Measurements from ENCODE around the gene SPSB4. TPM values are rescaled to one million over a fixed set of nuclear protein-coding genes. Genes with fewer than 3 reads are reported as not detected.

The SPSB4 gene
- total and polyA plus RNA-seq, 7 donors: 0.10 to 1.4 (median 0.44) TPM; not detected in 1

GRCh38 chr3:141065841-141066805 lies 15.0 kb downstream of the SPSB4 start:
- H3K4me1 ChIP-seq: no peaks in the 10 kb centered on the region
- no peak overlapping the region for H3K4me3 ChIP-seq
- no peaks in the 10 kb centered on the region for H3K27me3 ChIP-seq
- no peaks in the 10 kb centered on the region for H3K9me3 ChIP-seq
- no peak for TF ChIP-seq POLR2AphosphoS5 (IDR thresholded peaks at IDR 0.05)
- TF ChIP-seq POLR2A (IDR thresholded peaks at IDR 0.05): no peak
- no peak for TF ChIP-seq CTCF (IDR thresholded peaks at IDR 0.05)
- TF ChIP-seq EP300 (IDR thresholded peaks at IDR 0.05): no peak
- no peaks in the 10 kb centered on the region for H3K36me3 ChIP-seq
- 96% methylated on average over 81 of the region's 81 CpGs for WGBS, 2 donors
- DNase-seq: peak; percentile 54
- H3K27ac ChIP-seq: no peak overlapping the region
- intact Hi-C loops (cut with DNase I): no loop called here

GRCh38 chr3:141067206-141067974 lies 16.2 kb downstream of the SPSB4 start:
- DNase-seq: peak; percentile 26
- no peak overlapping the region for H3K27ac ChIP-seq
- H3K36me3 ChIP-seq: no peaks in the 10 kb centered on the region
- H3K4me1 ChIP-seq: no peaks in the 10 kb centered on the region
- no peak for TF ChIP-seq CTCF (IDR thresholded peaks at IDR 0.05)
- no peak for TF ChIP-seq POLR2A (IDR thresholded peaks at IDR 0.05)
- no peak for TF ChIP-seq POLR2AphosphoS5 (IDR thresholded peaks at IDR 0.05)
- TF ChIP-seq EP300 (IDR thresholded peaks at IDR 0.05): no peak
- H3K4me3 ChIP-seq: no peak overlapping the region
- WGBS, 2 donors: 67 to 77% methylated on average over 8 of the region's 8 CpGs
- intact Hi-C loops (cut with DNase I): no loop called here
- H3K9me3 ChIP-seq: no peaks in the 10 kb centered on the region
- no peaks in the 10 kb centered on the region for H3K27me3 ChIP-seq

GRCh38 chr3:141070229-141070628 lies 19.1 kb downstream of the SPSB4 start:
- intact Hi-C loops (cut with DNase I): no loop called here
- 91 to 92% methylated on average over 1 of the region's 1 CpG for WGBS, 2 donors
- DNase-seq: no peak
- Histone ChIP-seq H3K36me3 (no peaks in the 10 kb centered on the region), H3K4me3 (no peak overlapping the region), H3K9me3 (no peaks in the 10 kb centered on the region), H3K27ac (no peak overlapping the region), H3K27me3 (no peaks in the 10 kb centered on the region), H3K4me1 (no peaks in the 10 kb centered on the region)
- TF ChIP-seq POLR2AphosphoS5 (IDR thresholded peaks at IDR 0.05) (no peak), EP300 (IDR thresholded peaks at IDR 0.05) (no peak), POLR2A (IDR thresholded peaks at IDR 0.05) (no peak), CTCF (IDR thresholded peaks at IDR 0.05) (no peak)

GRCh38 chr3:141070727-141071357 lies 19.7 kb downstream of the SPSB4 start:
- DNase-seq: peak; percentile 33
- Histone ChIP-seq H3K9me3 (no peaks in the 10 kb centered on the region), H3K27ac (no peak overlapping the region), H3K4me1 (peaks cover 0 to under 1% (median under 1%) of the 10 kb centered on the region in 4 donors), H3K36me3 (no peaks in the 10 kb centered on the region), H3K4me3 (no peak overlapping the region), H3K27me3 (no peaks in the 10 kb centered on the region)
- no peak for TF ChIP-seq EP300 (IDR thresholded peaks at IDR 0.05)
- TF ChIP-seq POLR2AphosphoS5 (IDR thresholded peaks at IDR 0.05): no peak
- TF ChIP-seq CTCF (IDR thresholded peaks at IDR 0.05): no peak
- TF ChIP-seq POLR2A (IDR thresholded peaks at IDR 0.05): no peak
- intact Hi-C loops (cut with DNase I): no loop called here
- 82 to 85% methylated on average over 13 of the region's 13 CpGs for WGBS, 2 donors
